ENCODE data around the gene TBX2.

Gene TBX2

DNA sequence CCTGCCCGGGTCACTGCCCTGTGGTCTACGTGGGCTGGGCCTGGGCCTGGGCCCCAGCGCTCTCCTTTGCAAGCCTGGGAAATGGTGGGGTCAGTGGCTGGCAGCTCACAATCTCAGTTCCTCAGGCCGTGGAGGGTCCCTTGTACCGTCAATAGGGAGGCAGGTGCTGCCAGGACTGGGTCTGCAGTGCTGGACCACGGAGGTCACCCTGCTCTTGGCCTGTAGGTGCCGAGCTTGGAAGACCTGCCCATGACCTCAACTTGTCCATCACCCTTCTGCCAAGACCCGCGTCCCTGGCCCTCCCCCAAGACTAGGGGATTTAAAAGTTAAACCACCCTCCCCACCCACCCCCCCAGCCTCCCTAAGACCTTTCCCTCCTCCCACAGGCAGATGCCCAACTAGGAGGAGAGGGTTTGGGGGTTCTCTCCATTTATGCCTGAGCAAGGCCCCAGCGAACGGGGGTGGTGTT is 2.5 kb downstream of the TBX2 start:
- no peak for DNase-seq (ENCODE audit: low read depth in 2 of 2)

DNA sequence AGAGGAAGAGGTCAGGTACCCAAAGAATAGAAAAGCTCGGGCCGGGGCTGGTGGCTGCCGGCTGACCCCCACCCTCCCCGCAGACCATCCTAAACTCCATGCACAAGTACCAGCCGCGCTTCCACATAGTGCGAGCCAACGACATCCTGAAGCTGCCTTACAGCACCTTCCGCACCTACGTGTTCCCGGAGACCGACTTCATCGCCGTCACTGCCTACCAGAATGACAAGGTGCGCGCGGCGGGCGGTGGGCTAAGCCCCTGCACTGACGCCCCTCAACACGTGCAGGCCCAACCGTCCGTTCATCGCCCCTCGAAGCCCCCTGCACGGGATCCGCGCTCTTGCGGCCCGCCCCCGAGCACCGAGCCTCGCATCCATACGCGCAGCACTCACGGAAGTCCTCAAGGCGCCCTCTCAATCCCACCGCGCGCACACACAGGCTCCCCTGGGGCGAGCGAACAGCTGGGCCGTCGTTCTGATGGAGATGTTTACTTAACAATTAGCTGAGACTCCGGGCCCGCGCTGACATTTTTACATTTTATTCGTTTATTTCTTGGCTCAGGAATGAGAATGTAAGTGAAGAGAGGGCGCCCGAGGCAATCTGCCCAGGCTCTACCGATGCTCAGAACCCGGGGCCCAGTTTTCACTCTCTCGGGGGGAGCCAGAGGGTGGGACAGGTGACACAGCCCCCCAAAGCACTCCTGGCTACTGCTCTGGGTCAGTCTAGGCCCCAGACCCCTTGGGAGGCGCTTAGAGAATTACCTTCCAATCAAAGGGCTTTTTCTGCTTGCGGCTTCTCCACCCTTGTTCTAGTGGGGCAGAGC is 3.5 kb downstream of the TBX2 start:
- DNase-seq (ENCODE audit: low read depth in 2 of 2) = no peak

DNA sequence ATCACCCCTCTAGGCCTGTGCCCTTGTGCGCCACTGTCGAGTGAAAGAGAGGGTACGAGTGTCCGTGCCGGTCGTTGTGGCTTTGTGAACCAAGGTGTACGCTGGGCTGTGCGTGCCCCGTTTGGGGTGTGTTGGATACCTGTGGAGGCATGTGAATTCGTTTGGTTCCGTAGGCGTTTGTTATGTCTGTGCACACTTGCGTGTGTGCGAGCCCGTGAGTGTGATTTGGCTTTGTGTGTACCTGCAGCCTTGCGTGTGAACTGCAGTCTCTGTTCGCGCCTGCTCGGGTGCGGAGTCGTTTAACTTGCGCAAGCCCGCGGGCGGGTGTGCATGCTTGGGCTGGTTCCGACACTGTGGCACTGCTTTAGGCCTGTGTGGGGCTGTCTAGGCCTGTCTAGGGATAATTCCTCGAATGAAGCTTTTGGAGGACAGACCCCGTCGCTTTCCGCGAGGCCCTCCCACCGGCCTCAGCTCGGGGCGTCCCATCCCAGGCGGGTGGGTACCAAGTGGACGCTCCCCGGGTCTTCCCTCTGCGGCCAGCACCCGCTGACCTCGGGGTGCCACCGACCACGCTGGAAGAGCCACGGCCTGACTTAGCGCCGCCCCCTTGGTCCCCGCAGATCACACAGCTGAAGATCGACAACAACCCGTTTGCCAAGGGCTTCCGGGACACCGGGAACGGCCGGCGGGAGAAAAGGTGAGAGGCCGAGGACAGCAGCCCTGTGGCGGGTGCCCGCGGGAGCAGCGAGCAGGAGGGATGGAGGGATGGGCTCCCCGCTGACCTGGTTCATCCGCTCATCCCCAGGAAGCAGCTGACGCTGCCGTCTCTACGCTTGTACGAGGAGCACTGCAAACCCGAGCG is 4.4 kb downstream of the TBX2 start:
- DNase-seq (ENCODE audit: low read depth in 2 of 2) = no peak

DNA sequence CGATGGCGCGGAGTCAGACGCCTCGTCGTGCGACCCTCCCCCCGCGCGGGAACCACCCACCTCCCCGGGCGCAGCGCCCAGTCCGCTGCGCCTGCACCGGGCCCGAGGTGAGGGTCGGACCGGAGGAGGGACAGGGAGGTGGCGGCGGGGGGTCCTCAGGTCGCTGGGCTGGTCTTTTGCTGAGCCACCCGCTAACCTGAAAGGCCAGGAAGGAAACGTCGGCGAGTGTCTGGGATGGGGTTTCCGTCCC is 4.9 kb downstream of the TBX2 start:
- no peak for DNase-seq (ENCODE audit: low read depth in 2 of 2)

DNA sequence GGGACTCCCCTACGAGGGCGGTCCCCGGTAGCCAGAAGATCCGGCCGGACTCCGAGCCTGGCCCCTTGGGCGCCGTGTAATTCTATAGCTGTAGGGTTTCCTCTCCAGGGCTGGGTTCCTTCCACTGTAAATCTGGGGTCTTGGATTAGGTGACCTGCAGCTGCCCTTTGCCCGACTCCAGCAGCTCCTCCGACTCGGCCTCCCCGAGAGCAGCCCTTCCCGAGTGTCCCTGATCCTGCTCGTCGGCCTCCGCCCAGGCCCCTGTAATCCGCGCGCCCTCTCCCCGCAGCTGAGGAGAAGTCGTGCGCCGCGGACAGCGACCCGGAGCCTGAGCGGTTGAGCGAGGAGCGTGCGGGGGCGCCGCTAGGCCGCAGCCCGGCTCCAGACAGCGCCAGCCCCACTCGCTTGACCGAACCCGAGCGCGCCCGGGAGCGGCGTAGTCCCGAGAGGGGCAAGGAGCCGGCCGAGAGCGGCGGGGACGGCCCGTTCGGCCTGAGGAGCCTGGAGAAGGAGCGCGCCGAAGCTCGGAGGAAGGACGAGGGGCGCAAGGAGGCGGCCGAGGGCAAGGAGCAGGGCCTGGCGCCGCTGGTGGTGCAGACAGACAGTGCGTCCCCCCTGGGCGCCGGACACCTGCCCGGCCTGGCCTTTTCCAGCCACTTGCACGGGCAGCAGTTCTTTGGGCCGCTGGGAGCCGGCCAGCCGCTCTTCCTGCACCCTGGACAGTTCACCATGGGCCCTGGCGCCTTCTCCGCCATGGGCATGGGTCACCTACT is 5.5 kb downstream of the TBX2 start:
- DNase-seq (ENCODE audit: low read depth in 2 of 2) = no peak

DNA sequence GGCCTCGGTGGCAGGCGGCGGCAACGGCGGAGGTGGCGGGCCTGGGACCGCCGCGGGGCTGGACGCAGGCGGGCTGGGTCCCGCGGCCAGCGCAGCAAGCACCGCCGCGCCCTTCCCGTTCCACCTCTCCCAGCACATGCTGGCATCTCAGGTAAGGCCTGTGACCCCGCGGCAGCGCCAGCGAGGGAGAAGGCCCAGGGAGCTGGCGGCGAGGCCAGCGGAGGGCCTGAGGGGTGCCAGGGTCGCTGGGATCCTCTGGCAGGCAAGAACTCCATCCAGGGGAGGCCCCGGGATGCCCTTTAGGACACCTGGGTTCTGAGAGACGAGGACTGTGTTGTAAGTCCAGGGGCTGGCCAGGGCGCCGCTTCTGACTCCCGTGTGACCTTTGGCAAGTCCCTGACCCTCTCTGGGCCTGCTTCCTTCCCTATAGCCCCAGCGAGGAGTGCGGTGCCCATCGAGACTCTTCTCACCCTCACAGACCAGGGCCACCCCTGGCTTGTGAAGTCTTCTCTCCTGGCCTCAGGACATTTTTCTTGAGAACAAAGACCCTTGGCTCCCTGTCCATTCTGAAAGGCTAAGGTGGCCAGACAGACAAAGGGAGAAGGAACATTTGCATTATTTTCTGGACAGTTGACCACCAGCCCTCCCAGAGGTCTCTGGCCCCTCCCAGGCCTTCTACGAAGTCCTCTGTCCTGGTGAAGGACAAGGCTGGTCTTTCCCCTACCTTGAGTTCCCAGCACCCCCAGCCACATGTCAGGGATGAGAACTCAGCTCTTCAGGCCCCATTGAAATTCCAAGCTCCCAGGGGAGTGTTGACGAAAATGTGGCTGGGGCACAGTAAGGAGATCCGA is 6.3 kb downstream of the TBX2 start:
- DNase-seq (ENCODE audit: low read depth in 2 of 2) = no peak

DNA sequence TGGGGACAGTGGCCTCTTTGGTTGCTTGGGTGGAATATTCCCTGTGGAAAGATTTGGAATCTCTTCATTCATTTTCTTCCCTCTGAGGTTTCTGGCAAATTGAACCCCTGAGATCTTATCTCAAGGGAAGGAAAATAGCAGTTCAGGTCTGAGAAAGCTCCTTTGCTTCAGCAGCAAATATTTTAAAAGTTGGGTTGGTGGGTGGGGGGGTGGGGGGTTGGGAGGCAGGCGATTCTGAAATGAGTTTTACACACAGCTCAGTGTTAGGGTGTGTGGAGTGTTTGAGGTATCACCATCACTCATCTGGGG is 6.8 kb downstream of the TBX2 start:
- DNase-seq (ENCODE audit: low read depth in 2 of 2) = no peak

DNA sequence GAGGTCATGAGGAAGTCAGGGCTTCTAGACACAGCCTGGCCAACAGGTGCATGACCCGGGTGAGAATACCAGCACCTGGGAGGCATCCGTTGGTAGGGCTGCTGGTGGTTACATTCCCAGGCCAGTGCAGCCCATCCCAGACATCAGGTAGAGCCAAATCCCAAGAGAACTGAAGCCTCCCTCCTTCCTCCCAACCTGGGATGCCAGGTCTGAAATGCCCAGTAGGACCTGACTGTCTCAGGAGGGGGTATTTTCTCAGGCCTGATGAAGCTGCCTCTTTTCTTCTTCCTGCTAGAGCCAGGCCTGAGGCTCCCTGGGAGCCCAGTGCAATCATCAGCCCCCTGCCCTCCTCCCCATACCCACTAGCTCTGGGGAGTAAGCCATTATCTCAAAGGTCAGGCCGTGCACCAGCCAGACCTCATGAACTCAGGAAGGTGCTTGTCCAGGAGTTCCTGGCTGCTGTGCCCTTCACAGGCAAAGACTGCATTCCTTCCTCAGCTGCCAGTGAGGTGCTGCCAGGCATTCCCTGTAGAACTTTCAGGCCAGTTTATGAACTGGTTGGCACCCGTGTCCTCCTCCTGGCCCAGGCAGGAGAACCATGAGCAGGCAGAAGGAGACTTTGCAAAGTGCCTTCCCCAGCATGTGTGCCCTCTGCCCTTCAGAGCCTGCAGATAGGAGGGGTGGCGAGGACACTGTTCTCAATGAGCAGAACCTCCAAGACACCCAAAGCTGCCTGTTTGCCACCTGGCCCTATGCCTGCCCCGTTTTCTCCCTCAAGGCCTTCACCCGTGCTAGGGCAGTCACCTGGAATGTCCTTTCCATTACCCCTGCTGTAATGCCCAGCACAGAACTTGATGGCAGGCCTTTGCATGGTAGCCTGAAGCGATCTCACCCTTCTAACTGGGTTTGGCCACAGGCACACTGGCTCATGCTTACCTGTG is 7.6 kb downstream of the TBX2 start:
- DNase-seq (ENCODE audit: low read depth in 2 of 2) = no peak

DNA sequence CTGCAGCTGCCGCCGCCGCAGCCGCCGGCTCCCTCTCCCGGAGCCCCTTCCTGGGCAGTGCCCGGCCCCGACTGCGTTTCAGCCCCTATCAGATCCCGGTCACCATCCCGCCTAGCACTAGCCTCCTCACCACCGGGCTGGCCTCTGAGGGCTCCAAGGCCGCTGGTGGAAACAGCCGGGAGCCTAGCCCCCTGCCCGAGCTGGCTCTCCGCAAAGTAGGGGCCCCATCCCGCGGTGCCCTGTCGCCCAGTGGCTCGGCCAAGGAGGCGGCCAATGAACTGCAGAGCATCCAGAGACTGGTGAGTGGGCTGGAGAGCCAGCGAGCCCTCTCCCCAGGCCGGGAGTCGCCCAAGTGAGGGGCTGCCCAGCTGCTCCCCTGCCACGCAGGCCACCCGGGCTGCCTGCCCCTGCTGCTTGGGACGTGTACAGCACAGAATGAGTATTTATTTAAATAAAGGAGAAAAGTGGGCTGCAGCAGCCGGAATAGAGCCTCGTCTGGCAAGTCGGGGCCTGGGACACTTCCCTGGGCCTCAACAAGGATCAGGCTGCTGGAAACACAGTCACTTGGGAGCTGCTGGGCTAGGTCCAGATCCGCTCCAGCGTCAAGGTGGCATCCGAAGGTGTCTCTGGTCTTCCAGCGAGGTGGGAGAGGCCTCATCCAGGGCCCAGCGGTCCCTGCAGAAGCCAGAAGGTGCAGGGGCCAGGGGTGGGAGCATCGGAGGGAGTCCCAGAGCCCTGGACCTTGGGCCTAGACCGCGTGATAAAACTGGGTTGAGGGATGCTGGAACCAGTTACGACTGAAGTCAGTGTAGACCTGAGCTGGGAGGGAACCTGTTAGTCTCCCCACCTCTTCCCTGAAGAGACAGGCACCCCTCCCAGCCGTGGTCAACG is 8.8 kb downstream of the TBX2 start:
- DNase-seq (ENCODE audit: low read depth in 2 of 2) = no peak

DNA sequence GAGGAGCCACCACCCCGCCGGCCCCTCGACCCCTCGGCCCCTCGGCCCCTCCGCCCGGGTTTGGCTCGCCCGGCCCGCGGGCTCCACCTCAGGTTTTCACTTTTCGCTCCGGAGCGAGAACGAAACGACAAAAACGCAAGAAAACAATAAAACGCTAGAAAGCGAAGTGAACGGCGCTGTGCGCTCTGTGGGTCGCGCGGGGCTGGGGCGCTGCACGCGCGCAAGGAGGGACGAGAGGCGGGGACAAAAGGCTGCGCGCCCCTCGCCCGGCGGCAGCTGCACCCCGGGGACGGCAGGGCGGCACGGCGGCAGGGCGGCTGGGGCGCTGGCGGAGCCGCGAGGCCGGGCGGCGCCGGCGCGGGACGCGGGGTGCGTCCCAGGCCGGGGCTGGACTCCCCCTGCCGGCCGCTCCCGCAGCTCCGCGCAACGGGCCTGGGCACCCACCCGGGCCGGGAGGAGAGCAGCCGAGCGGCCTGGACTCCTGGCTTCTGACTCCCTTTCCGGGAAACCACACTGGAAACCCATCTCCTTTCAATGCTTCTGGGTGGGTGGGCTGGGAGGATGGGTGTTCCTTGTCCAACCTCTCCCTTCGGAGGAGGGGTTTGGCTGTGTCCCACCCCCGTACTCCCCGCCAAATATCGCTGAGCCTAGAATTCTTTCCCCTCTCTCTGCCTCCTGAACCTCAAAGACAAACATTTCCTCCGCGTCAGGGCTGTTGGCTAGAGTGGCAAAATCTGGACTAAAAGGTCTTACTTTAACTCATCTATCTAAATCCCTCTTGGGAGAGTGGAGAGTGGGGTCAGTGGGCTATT is 9.9 kb downstream of the TBX2 start:
- DNase-seq (ENCODE audit: low read depth in 2 of 2) = no peak

DNA sequence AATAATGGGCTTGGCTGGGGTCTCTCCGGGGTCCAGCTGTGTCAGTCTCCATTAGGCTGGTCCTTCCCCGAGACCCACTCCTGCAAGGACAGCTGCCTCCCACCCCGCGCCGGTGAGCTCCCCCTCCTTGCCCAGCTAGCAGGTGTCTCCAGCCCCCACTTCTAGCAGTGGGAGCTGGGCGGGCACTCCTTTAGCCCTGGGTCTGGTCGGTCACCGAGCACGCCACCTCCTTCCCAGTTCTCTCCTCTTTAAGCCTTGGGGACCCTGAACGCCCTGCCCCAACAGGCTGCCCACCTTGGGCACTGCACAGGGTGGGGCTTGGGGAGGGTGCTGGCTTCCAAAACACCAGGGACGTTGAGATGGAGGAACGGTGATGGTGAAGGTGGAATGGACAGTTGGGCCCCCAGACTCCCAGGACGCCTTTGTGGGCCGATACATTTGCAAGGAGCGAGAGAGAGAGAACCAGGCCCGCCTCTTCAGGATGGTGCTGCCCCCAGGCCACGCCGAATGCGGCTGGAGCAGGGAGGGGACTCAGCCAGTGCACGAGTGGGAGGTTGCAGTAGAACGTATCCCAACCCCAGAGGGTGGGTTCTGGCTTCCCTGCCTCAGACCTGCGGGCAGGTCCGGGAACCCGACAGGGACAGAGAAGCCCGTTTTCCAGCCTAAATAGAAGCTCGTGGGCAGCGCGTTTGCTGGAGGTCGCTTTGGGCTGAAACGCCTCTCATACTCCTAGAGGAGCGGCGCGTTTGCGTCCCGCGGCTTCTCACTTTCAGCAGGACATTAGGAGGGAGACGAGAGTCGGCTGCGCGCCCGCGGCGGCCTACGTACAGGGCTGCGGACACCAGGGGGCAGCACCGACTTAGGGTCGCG is 10.7 kb downstream of the TBX2 start:
- peak; percentile 60 for DNase-seq (ENCODE audit: low read depth in 2 of 2)

DNA sequence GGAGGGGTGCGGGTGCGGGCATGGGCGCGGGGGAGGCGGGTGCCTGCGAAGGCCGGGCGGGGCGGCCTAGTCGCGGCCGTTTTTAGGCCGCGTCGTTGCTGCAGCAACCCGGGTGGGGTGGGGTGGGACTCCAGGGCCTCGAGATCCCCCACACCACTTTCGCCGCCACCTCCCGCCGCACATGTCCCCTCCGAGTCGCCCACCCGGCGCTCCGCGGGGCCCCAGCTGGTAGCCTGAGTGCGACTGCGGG is 11.3 kb downstream of the TBX2 start:
- DNase-seq (ENCODE audit: low read depth in 2 of 2) = no peak

DNA sequence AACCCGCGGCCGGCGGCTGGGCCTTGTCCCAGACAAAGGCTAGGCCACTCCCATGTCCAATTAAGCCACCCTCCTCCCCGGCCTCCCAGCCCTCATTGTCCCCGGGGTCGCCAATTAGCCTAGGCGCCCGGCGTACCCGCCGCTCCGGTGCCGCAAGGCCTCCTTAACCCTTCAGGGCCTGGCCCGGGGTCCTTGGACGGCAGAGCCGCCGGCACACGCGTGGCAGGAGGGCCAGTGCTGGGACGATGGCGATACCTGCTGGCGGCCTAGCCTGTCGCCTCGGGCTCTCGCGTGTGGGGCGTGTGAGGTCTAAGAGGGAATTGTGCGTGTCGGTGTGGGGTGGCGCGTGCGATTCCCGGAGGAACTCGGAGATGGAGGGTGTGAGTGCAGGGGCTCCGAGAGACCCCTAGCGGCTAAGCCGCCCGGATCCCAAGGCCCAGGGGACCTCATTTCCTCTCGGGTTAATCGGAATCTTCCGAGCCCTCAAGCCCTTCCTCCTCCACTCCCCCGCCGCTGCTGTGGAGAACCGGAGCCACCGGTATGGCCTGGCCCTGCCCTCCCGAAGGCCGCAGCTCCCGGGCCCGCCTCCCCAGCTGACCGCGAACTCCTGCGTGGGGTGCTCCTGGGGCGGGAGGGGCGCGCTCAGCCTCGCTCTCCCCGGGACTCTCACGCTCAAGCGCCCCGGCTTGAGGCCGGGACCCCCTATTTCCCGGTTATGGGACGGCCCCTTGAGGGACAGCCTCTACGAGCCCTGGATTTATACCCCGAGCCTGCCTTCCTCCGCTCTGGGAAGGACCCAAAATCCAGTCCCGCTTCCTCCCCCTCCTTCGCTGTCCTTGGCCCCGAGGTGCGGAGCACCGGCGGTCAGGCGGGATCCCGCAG is 11.9 kb downstream of the TBX2 start:
- no peak for DNase-seq (ENCODE audit: low read depth in 2 of 2)

DNA sequence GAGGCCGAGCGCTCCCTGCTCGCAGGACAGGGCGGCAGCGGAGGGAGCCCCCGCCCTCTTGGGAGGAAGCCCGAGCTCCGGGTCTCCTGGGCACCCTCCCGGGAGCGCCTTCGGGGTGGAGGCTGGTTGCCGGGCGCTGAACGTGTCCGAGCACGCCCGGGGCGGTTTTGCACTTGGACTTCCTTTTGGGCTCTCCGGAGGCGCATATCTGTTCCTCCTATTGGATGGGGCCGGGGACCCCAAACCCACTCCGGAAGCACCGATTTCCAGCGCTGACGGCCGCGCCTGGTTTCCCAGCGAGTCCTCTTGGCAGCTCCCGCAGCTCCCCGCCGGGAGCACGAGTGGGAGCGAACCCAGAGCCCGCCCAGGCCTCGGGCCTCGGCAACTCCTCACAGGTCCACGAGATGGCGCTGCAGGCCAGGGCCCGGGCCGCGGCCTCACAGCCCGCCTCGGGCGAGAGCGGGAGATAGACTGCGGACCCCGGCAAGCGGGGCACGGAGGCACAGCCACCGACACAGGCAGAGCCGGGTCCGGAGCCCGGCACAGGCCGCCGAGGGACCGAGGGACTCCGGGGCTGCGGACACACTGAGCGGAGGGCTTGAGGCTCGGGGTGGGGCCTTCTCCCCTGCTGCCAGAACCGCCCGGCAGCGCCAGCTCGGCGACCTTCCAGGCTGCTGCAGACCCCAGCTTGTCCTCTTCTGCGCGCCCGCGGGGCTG is 12.7 kb downstream of the TBX2 start:
- peak; percentile 58 to 62 for DNase-seq (ENCODE audit: low read depth in 2 of 2)

DNA sequence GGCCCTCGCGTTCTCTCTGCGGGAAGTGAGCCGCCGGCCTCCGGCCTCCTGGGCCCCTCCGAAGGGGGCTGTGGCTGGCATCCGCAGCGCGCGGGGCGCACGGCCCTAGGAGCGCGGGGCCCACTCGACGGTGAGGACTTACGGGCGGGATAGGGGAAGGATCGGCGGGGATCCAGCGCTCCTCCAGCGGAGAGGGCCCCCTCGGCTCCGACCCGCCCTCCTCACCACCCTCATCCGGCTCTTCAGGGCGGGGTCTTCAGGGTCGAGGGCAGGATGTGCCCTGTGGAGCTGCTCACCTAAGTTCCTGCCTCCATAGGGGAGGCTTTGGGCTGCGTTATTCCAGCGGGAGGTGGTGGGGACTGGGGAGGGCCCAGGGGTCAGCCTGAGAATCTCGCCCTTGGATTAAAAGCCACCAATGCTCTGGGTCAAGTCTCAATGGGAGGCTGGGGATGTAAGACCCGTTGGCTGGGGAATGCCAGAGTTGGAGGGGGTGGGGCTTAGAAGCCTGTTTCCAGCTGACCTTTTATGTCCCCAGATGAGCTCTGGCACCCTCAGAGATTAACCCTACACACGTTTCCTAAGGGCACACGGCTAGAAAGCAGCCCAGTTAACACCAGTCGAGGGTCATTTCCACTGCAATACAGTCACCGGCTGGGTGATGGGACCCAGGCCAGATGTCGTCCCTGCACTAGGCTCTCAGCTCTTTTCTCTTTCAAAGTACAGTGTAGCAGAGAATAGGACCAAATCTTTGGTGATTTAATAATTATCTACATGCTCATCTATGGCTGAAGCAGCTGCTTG is 13.4 kb downstream of the TBX2 start:
- no peak for DNase-seq (ENCODE audit: low read depth in 2 of 2)

Measured in activated CD4-positive, alpha-beta T cell treated with anti-CD3 and anti-CD28 coated beads for 24 hours (primary cell).